HG02678 (cell line): Measurements from ENCODE around the gene ABCC1.
A peak's percentile ranks its signal among the peaks of the same experiment; 100 is the strongest.
"Not testable (repeated sequence)": the region's sequence is repeated elsewhere in the genome, so short reads cannot be mapped to it uniquely, and the experiment has no call there.

Source experiments
- ATAC-seq: cut with Tn5 transposase; IDR thresholded peaks from one replicate; pipeline ENCODE4 v1.9.1; 2021; ENCODE audit warnings: mild to moderate bottlenecking, moderate library complexity; ENCODE audit not compliant: unreplicated experiment

Gene ABCC1

GRCh38 chr16:16127469-16128116 lies 178.2 kb downstream of the ABCC1 start:
- ATAC-seq = peak; percentile 58

- no peak for ATAC-seq
These were observed 181.8 kb downstream of the ABCC1 start for GRCh38 chr16:16131204-16131603.

GRCh38 chr16:16131659-16132058 lies 182.2 kb downstream of the ABCC1 start:
- ATAC-seq = no peak

GRCh38 chr16:16133943-16134604 lies 184.7 kb downstream of the ABCC1 start:
- no peak for ATAC-seq

- no peak for ATAC-seq
These were observed 187.2 kb downstream of the ABCC1 start for GRCh38 chr16:16136588-16136987.

- ATAC-seq = no peak
These were observed 187.7 kb downstream of the ABCC1 start for GRCh38 chr16:16137110-16137509.

- no peak for ATAC-seq
These were observed 188.7 kb downstream of the ABCC1 start for GRCh38 chr16:16138034-16138635.

GRCh38 chr16:16139061-16139460 lies 189.6 kb downstream of the ABCC1 start:
- no peak for ATAC-seq

- ATAC-seq = no peak
These were observed 190.4 kb downstream of the ABCC1 start for GRCh38 chr16:16139806-16140205.

- ATAC-seq = no peak
These were observed 191.1 kb downstream of the ABCC1 start for GRCh38 chr16:16140537-16140936.

GRCh38 chr16:16141141-16141540 lies 191.7 kb downstream of the ABCC1 start:
- no peak for ATAC-seq

- no peak for ATAC-seq
These were observed 192.5 kb downstream of the ABCC1 start for GRCh38 chr16:16141784-16142396.

GRCh38 chr16:16143038-16143763 lies 193.8 kb downstream of the ABCC1 start:
- ATAC-seq = no peak

- no peak for ATAC-seq
These were observed 194.5 kb downstream of the ABCC1 start for GRCh38 chr16:16143931-16144330.

GRCh38 chr16:16144416-16144815 lies 195.0 kb downstream of the ABCC1 start:
- no peak for ATAC-seq

- no peak for ATAC-seq
These were observed 195.9 kb downstream of the ABCC1 start for GRCh38 chr16:16145286-16145685.

GRCh38 chr16:16146380-16147315 lies 197.2 kb downstream of the ABCC1 start:
- no peak for ATAC-seq

- no peak for ATAC-seq
These were observed 198.0 kb downstream of the ABCC1 start for GRCh38 chr16:16147316-16147999.

GRCh38 chr16:16148000-16148599 lies 198.7 kb downstream of the ABCC1 start:
- not testable (repeated sequence) for ATAC-seq
